ENCODE measurements around the gene DPH5.

DNA sequence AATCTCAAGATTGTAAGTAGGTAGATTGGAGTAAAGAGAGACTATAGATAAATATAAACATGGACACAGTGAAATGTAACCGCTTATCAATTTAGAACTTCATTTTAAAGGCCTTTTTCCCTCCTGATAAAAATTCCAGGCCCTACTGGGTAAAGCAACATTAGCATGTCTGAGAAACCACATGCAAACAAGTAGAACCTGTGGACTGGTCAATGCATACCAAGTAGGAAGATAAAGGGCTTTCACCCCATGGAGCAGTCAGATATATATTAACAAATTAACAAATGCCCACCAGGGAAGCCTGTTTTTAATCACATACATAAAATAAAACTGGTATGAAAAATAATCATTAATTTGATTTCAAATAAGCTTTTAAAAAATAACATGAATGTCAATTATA lies 8.1 kb downstream of the DPH5 start:
- TF ChIP-seq POLR2A (IDR thresholded peaks at IDR 0.05; ENCODE audit: low read length) = no peak
- TF ChIP-seq GATA1 (IDR thresholded peaks at IDR 0.05; ENCODE audit: low read depth, low read length) = no peak
